Subcutaneous adipose tissue (tissue), 4 donors: ENCODE data around the gene PDE4D. TPM values are rescaled to one million over a fixed set of nuclear protein-coding genes. Genes with fewer than 3 reads are reported as not detected.

Experiments
- CTCF ChIP-seq: fragments of 450-650 bp; IDR thresholded peaks from one replicate; pipeline ENCODE4 v1.5.1; 2016; ENCODE audit warnings: low read depth, mild to moderate bottlenecking, control low read depth, antibody characterized with exemption, moderate library complexity
- total RNA-seq, 4 donors: library from RNA; depleted of rRNA; stranded (reverse); fragments of >200 nt; gene quantifications; one replicate each; pipeline ENCODE4 v1.1.0, GENCODE V29; 2016

PDE4D gene
- total RNA-seq, 4 donors from 2014 or later: 15.0 to 24.0 (median 18.5) TPM

DNA sequence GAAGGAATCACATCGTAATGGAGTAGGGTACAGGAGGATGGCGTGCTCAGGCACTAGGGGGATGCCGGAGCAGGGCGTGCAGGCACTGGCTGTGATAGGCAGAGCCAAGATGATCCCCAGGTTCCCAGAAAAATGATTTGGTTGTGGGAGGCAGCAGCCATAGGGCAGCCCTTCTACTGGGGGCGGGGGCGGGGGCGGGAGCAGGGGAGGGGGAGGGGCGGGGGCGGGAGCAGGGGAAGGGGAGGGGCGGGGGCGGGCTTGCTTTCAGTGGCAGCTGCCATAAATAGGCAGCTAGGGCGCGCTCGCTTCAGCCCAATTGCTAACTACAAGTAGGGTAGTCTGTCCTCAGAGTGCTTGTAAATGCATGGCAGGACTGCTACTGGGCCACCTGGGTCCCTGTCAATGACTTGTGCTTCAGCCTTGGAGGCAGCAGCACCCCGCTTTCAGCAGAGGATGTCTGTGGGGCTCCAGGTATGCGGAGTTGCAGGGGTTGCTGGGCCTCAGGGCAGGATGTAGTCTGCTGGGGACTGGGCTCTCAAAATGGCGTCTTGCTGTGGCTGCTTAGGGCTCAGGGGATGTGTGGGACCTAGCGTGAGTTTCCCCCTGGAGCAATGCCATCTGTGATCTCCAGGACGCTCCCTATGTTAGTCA lies 956.4 kb downstream of the PDE4D start:
- TF ChIP-seq CTCF: no peak

- no peak for TF ChIP-seq CTCF
Measured at GRCh38 chr5:58934629-58935097, 958.9 kb downstream of the PDE4D start.

DNA sequence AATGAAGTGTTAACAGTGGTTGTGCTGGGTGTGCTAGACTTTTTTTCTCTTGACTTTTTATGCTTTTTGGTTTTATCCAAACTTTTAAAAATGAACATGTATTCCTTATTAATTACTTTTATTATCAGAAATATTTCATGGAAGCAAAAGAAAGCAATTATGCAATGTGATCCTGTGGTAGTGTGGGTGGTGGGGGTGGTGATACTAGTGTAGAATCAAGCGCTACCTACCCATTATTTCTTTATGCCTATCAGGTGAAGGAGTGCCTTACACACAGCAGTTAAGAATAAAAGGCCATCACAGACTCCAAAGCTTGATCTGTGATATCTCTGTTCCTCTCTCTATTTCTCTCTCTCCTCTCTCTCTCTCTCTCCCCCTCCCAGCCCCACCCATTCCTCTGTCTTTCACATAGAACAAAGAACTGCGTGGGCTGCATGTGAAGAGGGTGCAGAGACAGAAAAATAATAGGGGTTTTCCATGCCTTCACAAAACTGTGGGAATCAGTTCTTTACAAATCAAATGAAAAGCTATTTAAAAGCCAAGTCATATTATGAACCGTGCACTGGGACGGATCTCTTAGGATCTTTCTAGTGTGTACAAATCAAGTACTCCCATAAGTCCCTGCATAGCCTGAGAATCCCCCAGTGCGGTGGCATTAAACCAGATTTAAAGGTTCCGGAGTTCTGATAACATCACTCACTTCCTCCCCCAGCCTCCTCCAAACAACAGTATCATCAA lies 959.5 kb downstream of the PDE4D start:
- TF ChIP-seq CTCF: no peak

DNA sequence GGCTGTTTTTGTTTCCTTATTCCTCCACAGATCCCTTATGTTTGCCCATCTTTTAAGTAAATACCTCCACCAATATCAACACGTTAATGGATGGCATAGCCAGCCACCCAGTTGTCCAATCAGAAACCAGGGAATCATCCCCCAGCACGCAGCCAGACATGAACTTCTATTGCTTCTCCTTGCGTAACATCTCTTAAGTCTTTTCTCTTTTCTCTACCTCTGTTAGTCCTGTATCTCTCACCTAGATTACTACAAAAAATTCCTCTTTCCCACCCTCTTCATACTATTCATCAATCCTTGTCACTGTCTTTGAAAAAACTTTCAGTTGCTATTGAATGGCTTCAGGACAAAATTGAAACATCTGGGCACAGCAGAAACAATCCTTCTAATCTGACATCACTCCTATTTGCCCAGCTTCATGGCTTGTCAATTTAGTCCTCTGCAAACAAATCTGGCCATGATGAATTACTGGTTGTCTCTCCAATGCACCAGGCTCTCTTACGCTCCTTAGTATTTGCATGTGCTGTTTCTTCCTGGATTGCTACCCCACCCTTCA lies 961.4 kb downstream of the PDE4D start:
- no peak for TF ChIP-seq CTCF

DNA sequence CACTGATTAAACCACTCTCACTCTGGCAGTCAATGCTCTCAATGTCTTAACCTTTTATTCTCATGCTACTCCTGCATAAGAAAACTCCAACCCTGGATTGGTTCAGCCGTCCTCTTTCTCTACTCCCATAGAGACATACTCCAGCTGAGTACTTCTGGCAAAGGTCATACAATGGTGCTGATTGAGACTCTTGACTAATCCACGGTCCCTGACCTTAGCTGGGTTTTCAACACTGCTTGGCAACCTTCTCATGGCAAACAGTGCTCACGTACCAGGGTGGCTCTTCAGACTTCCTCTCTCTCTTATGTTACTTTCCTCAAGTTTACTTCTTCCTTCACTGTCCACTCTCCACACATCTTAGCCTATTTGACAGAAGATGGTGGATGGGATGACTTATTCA lies 963.0 kb downstream of the PDE4D start:
- no peak for TF ChIP-seq CTCF

DNA sequence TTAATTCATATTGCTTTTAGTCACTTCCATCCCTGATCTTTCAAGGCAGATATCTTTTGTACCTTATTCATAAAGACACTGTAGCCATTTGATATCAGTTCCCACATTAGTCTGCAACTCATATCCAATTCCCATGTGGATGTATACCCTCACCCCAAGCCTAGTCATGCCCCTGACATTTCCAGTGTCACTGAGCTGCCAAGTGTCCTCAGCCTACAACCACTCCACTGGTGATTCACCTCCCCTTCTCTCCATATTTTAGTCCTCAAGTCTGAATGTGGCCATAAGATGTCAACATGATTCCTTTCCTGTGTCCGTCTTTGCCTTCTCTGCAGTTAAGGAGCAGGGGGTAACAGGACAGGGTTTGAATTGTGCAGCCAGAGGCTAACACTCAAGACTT lies 963.8 kb downstream of the PDE4D start:
- no peak for TF ChIP-seq CTCF

DNA sequence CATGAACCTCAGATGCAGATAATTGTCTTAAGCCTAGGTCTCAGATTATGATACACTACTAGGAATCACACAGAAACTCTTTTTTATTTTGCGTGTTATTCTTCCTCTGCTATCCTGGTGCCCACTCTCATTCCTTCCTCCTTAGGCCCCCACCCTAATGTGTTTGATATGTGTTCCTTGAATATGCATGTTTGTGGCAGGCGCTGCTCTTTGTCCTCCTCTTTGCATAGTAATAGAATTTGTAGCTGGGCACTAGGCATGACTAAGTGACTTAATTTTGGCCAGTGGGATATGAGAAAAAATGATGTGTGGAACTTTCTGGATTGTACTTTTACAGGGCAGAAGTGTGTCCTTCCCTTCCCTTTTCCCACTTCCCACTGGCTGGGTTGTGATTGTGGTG lies 965.6 kb downstream of the PDE4D start:
- no peak for TF ChIP-seq CTCF
